Esophagus muscularis mucosa (tissue), 4 donors: ENCODE measurements around the gene TRPC4AP. TPM values are rescaled to one million over a fixed set of nuclear protein-coding genes. Genes with fewer than 3 reads are reported as not detected.

Experiments
- DNase-seq: peaks from one replicate; pipeline ENCODE4 v3.0.0-alpha.2; 2017; ENCODE audit errors: extremely low spot score
- H3K27ac ChIP-seq, 4 donors: fragments of 200-600 bp; sonication (generic); replicated peaks in 1 of 4; 1 replicate in 3 of 4; 2 replicates in 1 of 4; pipeline ENCODE4 v1.5.1; 2016 to 2019; ENCODE audit warnings: mild to moderate bottlenecking in 1 of 4
- H3K27me3 ChIP-seq, 4 donors: fragments of 200-600 bp; sonication (generic); one replicate each; pipeline versions ENCODE4 v1.5.1 to v1.6.0; 2016 to 2019
- H3K36me3 ChIP-seq, 4 donors: fragments of 200-600 bp; sonication (generic); one replicate each; pipeline ENCODE4 v1.5.1; 2016 to 2019
- H3K4me1 ChIP-seq, 4 donors: fragments of 200-600 bp; sonication (generic); one replicate each; pipeline ENCODE4 v1.5.1; 2016 to 2019
- H3K4me3 ChIP-seq, 4 donors: fragments of 200-600 bp; sonication (generic); 1 replicate in 2 of 4; 2 replicates in 2 of 4; pipeline ENCODE4 v1.5.1; 2016 to 2019; ENCODE audit warnings: mild to moderate bottlenecking in 4 of 4, moderate library complexity in 1 of 4
- H3K9me3 ChIP-seq, 4 donors: fragments of 200-600 bp; sonication (generic); 1 replicate in 3 of 4; 2 replicates in 1 of 4; pipeline ENCODE4 v1.5.1; 2016 to 2019
- EP300 ChIP-seq: sonication (generic); formaldehyde crosslinking; IDR thresholded peaks from one replicate; pipeline ENCODE4 v1.6.1; 2017; ENCODE audit warnings: antibody characterized with exemption
- POLR2A ChIP-seq: fragments of 450-650 bp; IDR thresholded peaks from one replicate; pipeline ENCODE4 v1.6.1; 2017; ENCODE audit warnings: antibody characterized with exemption, moderate library complexity, mild to moderate bottlenecking, low read depth
- POLR2AphosphoS5 ChIP-seq, 2 donors: sonication (generic); formaldehyde crosslinking; IDR thresholded peaks; one replicate each; pipeline ENCODE4 v1.6.1; 2017; ENCODE audit warnings: antibody characterized with exemption in 2 of 2
- WGBS: methylation state at CpG from one replicate; pipeline ENCODE4 v1.1.5; 2018; 5-methylcytosine and 5-hydroxymethylcytosine counted together
- intact Hi-C: fragments of 100-400 bp; cut with DNase I; formaldehyde crosslinking; loops from one replicate; pipeline ENCODE4 v1.15.1; 2023
- total RNA-seq, 4 donors: library from RNA; depleted of rRNA; stranded (reverse); fragments of >200 nt; gene quantifications; one replicate each; pipeline versions ENCODE4 v1.1.0 to v1.2.1, GENCODE V29; 2016
- TF ChIP-seq, protein P1 (sequence below), 3 experiments: fragments of 200-600 bp in 2 of 3; fragments of 450-650 bp in 1 of 3; sonication (generic) in 2 of 3; IDR thresholded peaks; one replicate each; pipeline ENCODE4 v1.5.1; 2017 to 2019; ENCODE audit warnings: antibody characterized with exemption in 3 of 3, mild to moderate bottlenecking in 2 of 3, moderate library complexity in 1 of 3

TRPC4AP gene
- total RNA-seq, 4 donors from 2014 or later = 44.1 to 58.2 (median 52.1) TPM

GRCh38 chr20:34982270-34983088 lies 110.1 kb downstream of the TRPC4AP start:
- Histone ChIP-seq H3K4me3 (no peak overlapping the region), H3K9me3 (no peaks in the 10 kb centered on the region), H3K36me3 (peaks cover 0 to 9% (median 0%) of the 10 kb centered on the region in 4 donors), H3K27ac (no peak overlapping the region), H3K4me1 (peaks cover under 1 to 21% (median 10%) of the 10 kb centered on the region in 4 donors), H3K27me3 (peaks cover 0 to 61% (median 17%) of the 10 kb centered on the region in 4 donors)
- no peak for DNase-seq
- TF ChIP-seq POLR2A = no peak
- TF ChIP-seq POLR2AphosphoS5 (IDR thresholded peaks at IDR 0.05) = no peak
- no peak for TF ChIP-seq EP300
- TF ChIP-seq, protein P1, sequence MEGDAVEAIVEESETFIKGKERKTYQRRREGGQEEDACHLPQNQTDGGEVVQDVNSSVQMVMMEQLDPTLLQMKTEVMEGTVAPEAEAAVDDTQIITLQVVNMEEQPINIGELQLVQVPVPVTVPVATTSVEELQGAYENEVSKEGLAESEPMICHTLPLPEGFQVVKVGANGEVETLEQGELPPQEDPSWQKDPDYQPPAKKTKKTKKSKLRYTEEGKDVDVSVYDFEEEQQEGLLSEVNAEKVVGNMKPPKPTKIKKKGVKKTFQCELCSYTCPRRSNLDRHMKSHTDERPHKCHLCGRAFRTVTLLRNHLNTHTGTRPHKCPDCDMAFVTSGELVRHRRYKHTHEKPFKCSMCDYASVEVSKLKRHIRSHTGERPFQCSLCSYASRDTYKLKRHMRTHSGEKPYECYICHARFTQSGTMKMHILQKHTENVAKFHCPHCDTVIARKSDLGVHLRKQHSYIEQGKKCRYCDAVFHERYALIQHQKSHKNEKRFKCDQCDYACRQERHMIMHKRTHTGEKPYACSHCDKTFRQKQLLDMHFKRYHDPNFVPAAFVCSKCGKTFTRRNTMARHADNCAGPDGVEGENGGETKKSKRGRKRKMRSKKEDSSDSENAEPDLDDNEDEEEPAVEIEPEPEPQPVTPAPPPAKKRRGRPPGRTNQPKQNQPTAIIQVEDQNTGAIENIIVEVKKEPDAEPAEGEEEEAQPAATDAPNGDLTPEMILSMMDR (IDR thresholded peaks at IDR 0.05) = no peak
- WGBS = 89% methylated on average over 21 of the region's 21 CpGs
- intact Hi-C loops = no loop called here

- TF ChIP-seq POLR2A (no peak), EP300 (no peak), POLR2AphosphoS5 (IDR thresholded peaks at IDR 0.05) (no peak)
- TF ChIP-seq, protein P1 (IDR thresholded peaks at IDR 0.05) = no peak
- Histone ChIP-seq H3K27me3 (peaks cover 0 to 57% (median 17%) of the 10 kb centered on the region in 4 donors), H3K9me3 (no peaks in the 10 kb centered on the region), H3K36me3 (peaks cover 0 to 4% (median 0%) of the 10 kb centered on the region in 4 donors), H3K27ac (no peak overlapping the region), H3K4me1 (peaks cover 0 to 14% (median 3%) of the 10 kb centered on the region in 4 donors), H3K4me3 (no peak overlapping the region)
- WGBS = 72% methylated on average over 13 of the region's 22 CpGs
- DNase-seq = no peak
- intact Hi-C loops = no loop called here
These were observed 111.9 kb downstream of the TRPC4AP start for GRCh38 chr20:34980543-34981233.

DNA sequence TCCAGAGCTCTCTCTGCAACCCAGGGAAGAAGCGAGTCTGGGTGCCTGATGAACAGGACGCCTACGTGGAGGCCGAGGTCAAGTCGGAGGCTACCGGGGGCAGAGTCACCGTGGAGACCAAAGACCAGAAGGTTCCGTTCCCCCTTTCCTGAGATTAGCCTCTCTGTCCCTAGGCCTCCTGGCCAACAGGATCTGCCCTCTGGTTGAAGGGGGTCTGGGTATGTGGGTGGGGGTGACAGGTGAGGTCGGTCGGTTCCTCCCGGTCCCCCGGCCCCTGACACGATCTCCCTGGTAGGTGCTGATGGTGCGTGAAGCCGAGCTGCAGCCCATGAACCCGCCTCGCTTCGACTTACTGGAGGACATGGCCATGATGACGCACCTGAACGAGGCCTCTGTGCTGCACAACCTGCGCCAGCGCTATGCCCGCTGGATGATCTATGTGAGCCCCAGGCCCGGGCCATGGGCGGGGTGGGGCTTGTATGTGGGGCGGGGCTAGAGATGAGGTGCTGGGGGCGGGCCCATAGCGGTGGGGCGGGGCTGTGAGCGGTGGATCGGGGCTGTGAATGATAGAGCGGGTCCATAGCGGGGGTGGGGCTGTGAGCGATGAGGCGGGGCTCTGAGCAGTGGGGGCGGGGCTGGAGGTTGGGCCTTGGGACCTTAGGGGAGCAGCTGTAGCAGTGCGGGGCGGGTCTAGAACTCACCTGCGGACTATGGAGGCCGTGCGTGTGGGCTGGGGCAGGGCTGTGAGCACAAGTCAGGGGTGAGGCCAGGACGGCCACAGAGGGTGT lies 113.0 kb downstream of the TRPC4AP start:
- no peak overlapping the region for H3K4me3 ChIP-seq
- no peaks in the 10 kb centered on the region for H3K9me3 ChIP-seq
- H3K4me1 ChIP-seq = peaks cover 0 to 14% (median 3%) of the 10 kb centered on the region in 4 donors
- TF ChIP-seq POLR2A (peak; percentile 13), POLR2AphosphoS5 (IDR thresholded peaks at IDR 0.05) (no peak)
- peaks cover 0 to 45% (median 17%) of the 10 kb centered on the region in 4 donors for H3K27me3 ChIP-seq
- no peak overlapping the region for H3K27ac ChIP-seq
- WGBS = 67% methylated on average over 36 of the region's 42 CpGs
- DNase-seq = no peak
- intact Hi-C loops = no loop called here
- H3K36me3 ChIP-seq = peaks cover 0 to 4% (median 0%) of the 10 kb centered on the region in 4 donors

GRCh38 chr20:34978092-34978744 lies 114.4 kb downstream of the TRPC4AP start:
- Histone ChIP-seq H3K27ac (no peak overlapping the region), H3K4me3 (no peak overlapping the region), H3K27me3 (peaks cover 0 to 32% (median 8%) of the 10 kb centered on the region in 4 donors), H3K36me3 (peaks cover 0 to 4% (median 0%) of the 10 kb centered on the region in 4 donors), H3K9me3 (no peaks in the 10 kb centered on the region), H3K4me1 (peaks cover 0 to 6% (median 0%) of the 10 kb centered on the region in 4 donors)
- WGBS = 50% methylated on average over 10 of the region's 10 CpGs
- DNase-seq = no peak
- TF ChIP-seq POLR2A (no peak), EP300 (no peak), POLR2AphosphoS5 (IDR thresholded peaks at IDR 0.05) (no peak)
- TF ChIP-seq, protein P1 (IDR thresholded peaks at IDR 0.05) = no peak
- intact Hi-C loops = no loop called here
